HEK293T (cell line): ENCODE measurements around the gene OR7C2.
"Not testable (repeated sequence)": the region's sequence is repeated elsewhere in the genome, so short reads cannot be mapped to it uniquely, and the experiment has no call there.

Experiments used
- CTCF ChIA-PET: fragments of 350-600 bp; formaldehyde crosslinking; extraction: SDS; loops from one replicate; lab custom pipeline; 2021; ENCODE audit warnings: antibody characterized with exemption, inconsistent platforms; lab: Yijun Ruan, JAX
- POLR2A ChIA-PET: fragments of 350-600 bp; formaldehyde crosslinking; extraction: SDS; loops from one replicate; lab custom pipeline; 2020; ENCODE audit warnings: antibody characterized with exemption, inconsistent platforms; lab: Yijun Ruan, JAX
- DNase-seq: peaks from one replicate; pipeline ENCODE4 v3.0.0; 2012; ENCODE audit warnings: mixed read lengths; ENCODE audit errors: extremely low spot score
- ARNT ChIP-seq: fragments of 450-650 bp; IDR thresholded peaks from 2 replicates; pipeline ENCODE4 v1.6.1; 2017; ENCODE audit warnings: mild to moderate bottlenecking
- BHLHE40 ChIP-seq: fragments of 450-650 bp; IDR thresholded peaks from 2 replicates; pipeline ENCODE4 v1.6.1; 2016; ENCODE audit warnings: mild to moderate bottlenecking, moderate library complexity, borderline replicate concordance
- CTBP1 ChIP-seq: fragments of 450-650 bp; IDR thresholded peaks from 2 replicates; pipeline ENCODE4 v1.6.1; 2016; ENCODE audit warnings: borderline replicate concordance
- ELF4 ChIP-seq: fragments of 450-650 bp; IDR thresholded peaks from 2 replicates; pipeline ENCODE4 v1.6.1; 2017; ENCODE audit warnings: antibody characterized with exemption
- FOXA1 ChIP-seq: fragments of 450-650 bp; IDR thresholded peaks from 2 replicates; pipeline ENCODE4 v1.6.1; 2016; ENCODE audit warnings: mild to moderate bottlenecking
- FOXK2 ChIP-seq: fragments of 450-650 bp; IDR thresholded peaks from 2 replicates; pipeline ENCODE4 v1.6.1; 2016; ENCODE audit warnings: mild to moderate bottlenecking
- FOXM1 ChIP-seq: fragments of 450-650 bp; IDR thresholded peaks from 2 replicates; pipeline ENCODE4 v1.6.1; 2017; ENCODE audit warnings: mild to moderate bottlenecking, borderline replicate concordance
- HDGF ChIP-seq: fragments of 450-650 bp; IDR thresholded peaks from 2 replicates; pipeline ENCODE4 v1.6.1; 2017; ENCODE audit warnings: antibody characterized with exemption, borderline replicate concordance
- L3MBTL2 ChIP-seq: fragments of 450-650 bp; conservative IDR thresholded peaks from 2 replicates; pipeline ENCODE4 v1.6.1; 2016; ENCODE audit warnings: mild to moderate bottlenecking
- LEF1 ChIP-seq: fragments of 450-650 bp; IDR thresholded peaks from 2 replicates; pipeline ENCODE4 v1.6.1; 2017; ENCODE audit warnings: mild to moderate bottlenecking, borderline replicate concordance
- NFRKB ChIP-seq: fragments of 450-650 bp; IDR thresholded peaks from 2 replicates; pipeline ENCODE4 v1.6.1; 2016; ENCODE audit warnings: mild to moderate bottlenecking, moderate library complexity
- PKNOX1 ChIP-seq: fragments of 450-650 bp; IDR thresholded peaks from 2 replicates; pipeline ENCODE4 v1.6.1; 2016
- SP1 ChIP-seq: fragments of 450-650 bp; IDR thresholded peaks from 2 replicates; pipeline ENCODE4 v1.6.1; 2017
- SUZ12 ChIP-seq: fragments of 450-650 bp; IDR thresholded peaks from 2 replicates; pipeline ENCODE4 v1.6.1; 2016; ENCODE audit warnings: mild to moderate bottlenecking
- TARDBP ChIP-seq: fragments of 450-650 bp; IDR thresholded peaks from 2 replicates; pipeline ENCODE4 v1.6.1; 2016
- ZNF384 ChIP-seq: fragments of 450-650 bp; IDR thresholded peaks from 2 replicates; pipeline ENCODE4 v1.6.1; 2016

The OR7C2 gene

GRCh38 chr19:14940266-14940665 is 1.0 kb upstream of the OR7C2 start:
- ChIA-PET CTCF (no interaction called here), POLR2A (no interaction called here)
- no peak for TF ChIP-seq ELF4
- no peak for TF ChIP-seq L3MBTL2
- no peak for TF ChIP-seq PKNOX1
- TF ChIP-seq NFRKB: no peak
- TF ChIP-seq FOXK2: no peak
- TF ChIP-seq HDGF: no peak
- no peak for TF ChIP-seq TARDBP
- DNase-seq: no peak

GRCh38 chr19:14943601-14944000 is 2.3 kb downstream of the OR7C2 start:
- no peak for DNase-seq
- POLR2A ChIA-PET: no interaction called here
- CTCF ChIA-PET: no interaction called here
- TF ChIP-seq ARNT (no peak), HDGF (no peak), BHLHE40 (no peak), SUZ12 (no peak)

GRCh38 chr19:14944456-14944855 is 3.2 kb downstream of the OR7C2 start:
- no peak for DNase-seq
- ChIA-PET POLR2A (no interaction called here), CTCF (no interaction called here)
- TF ChIP-seq NFRKB (no peak), TARDBP (no peak), FOXA1 (no peak), LEF1 (no peak), SP1 (no peak), ARNT (no peak), BHLHE40 (no peak), FOXM1 (no peak), CTBP1 (no peak), PKNOX1 (no peak), ZNF384 (no peak), ELF4 (no peak), HDGF (no peak), FOXK2 (no peak)

- CTCF ChIA-PET, DNase-seq, POLR2A ChIA-PET: not testable (repeated sequence)
These were observed 8.1 kb downstream of the OR7C2 start for GRCh38 chr19:14949413-14949812.

GRCh38 chr19:14949876-14950275 is 8.6 kb downstream of the OR7C2 start:
- DNase-seq: no peak
- ChIA-PET CTCF (no interaction called here), POLR2A (no interaction called here)
- TF ChIP-seq ARNT (no peak), SUZ12 (no peak), FOXA1 (no peak), TARDBP (no peak), LEF1 (no peak), PKNOX1 (no peak), FOXM1 (no peak), SP1 (no peak), L3MBTL2 (no peak), HDGF (no peak), ZNF384 (no peak), FOXK2 (no peak), BHLHE40 (no peak), CTBP1 (no peak), NFRKB (no peak), ELF4 (no peak)

GRCh38 chr19:14950421-14950820 is 9.1 kb downstream of the OR7C2 start:
- CTCF ChIA-PET: no interaction called here
- no peak for DNase-seq
- POLR2A ChIA-PET: no interaction called here
- TF ChIP-seq TARDBP (no peak), FOXA1 (no peak), HDGF (no peak), L3MBTL2 (no peak), NFRKB (no peak), CTBP1 (no peak), ELF4 (no peak), ZNF384 (no peak), LEF1 (no peak), FOXM1 (no peak), PKNOX1 (no peak), FOXK2 (no peak), ARNT (no peak), SUZ12 (no peak), SP1 (no peak), BHLHE40 (no peak)

DNA sequence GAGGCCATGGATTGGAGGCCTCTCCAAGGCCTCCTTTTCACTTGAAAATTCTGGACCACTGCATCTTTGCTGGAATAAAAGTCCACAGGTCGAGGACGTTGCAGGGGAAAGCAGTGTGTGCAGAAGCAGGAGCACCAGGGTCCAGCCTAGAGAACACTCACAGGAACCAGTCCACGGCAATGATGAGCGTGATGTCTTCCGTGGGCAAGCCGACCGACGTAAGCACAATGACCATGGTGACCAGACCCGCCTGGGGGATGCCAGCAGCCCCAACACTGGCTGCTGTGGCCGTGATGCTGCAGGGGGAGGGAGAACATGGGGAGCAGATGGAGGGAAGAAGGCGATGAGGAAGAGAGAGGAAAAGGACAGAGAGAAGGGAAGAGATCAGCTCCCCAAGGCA is 11.5 kb downstream of the OR7C2 start:
- TF ChIP-seq ARNT (no peak), FOXK2 (no peak), FOXM1 (no peak), CTBP1 (no peak), SP1 (no peak)
- CTCF ChIA-PET: no interaction called here
- POLR2A ChIA-PET: no interaction called here
- no peak for DNase-seq
